GM12874 (cell line): ENCODE results near the gene RNF114.
A peak's percentile ranks its signal among the peaks of the same experiment; 100 is the strongest.

Experiments used
- TF ChIP-seq, protein P1 (sequence below): IDR thresholded peaks from 2 replicates; pipeline ENCODE4 v1.5.1; 2011; ENCODE audit warnings: low read depth, mild to moderate bottlenecking, control low read depth, low read length, moderate library complexity; ENCODE audit not compliant: insufficient read depth

The RNF114 gene

DNA sequence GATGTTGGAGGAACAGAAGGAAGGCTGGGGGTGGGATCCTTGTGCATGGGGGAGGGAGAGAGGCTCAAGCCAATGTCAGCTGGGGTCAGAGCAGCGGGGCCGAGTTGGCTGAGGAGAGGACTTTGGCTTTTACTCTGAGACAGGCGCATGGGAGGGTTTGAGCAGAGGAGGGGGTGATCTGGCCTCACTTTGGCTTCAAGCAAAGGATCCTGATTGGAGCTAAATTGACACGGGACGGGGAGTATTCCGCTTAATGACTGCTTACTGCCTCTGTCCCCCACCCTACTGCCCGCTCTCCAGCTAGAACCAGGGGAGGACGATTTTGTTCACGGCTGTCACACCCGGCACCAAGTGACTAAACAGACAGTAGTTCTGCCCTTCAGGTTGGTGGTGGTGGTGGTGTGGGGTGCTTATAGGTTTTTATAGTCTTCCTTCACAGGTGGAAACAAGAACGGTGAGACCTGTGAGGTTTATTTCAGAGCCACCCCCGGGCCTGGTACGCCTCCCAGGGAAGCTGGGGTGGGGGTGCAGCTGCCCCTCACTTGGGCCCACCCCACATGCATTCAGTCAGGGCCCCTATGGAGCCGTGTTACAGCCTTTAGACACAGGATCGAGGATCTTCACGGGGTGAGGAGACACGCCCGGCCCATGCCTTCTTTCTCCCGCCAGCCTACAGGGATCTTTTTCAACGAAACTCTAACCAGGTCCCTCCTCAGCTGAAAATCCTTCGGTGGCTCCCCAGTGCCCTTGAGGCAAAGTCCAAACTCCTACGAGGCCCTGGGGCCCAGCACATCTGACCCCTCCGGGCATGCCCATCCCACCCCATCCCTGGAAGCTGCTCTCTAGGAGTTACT, 45.2 kb downstream of the RNF114 start:
- TF ChIP-seq, protein P1, sequence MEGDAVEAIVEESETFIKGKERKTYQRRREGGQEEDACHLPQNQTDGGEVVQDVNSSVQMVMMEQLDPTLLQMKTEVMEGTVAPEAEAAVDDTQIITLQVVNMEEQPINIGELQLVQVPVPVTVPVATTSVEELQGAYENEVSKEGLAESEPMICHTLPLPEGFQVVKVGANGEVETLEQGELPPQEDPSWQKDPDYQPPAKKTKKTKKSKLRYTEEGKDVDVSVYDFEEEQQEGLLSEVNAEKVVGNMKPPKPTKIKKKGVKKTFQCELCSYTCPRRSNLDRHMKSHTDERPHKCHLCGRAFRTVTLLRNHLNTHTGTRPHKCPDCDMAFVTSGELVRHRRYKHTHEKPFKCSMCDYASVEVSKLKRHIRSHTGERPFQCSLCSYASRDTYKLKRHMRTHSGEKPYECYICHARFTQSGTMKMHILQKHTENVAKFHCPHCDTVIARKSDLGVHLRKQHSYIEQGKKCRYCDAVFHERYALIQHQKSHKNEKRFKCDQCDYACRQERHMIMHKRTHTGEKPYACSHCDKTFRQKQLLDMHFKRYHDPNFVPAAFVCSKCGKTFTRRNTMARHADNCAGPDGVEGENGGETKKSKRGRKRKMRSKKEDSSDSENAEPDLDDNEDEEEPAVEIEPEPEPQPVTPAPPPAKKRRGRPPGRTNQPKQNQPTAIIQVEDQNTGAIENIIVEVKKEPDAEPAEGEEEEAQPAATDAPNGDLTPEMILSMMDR = no peak

DNA sequence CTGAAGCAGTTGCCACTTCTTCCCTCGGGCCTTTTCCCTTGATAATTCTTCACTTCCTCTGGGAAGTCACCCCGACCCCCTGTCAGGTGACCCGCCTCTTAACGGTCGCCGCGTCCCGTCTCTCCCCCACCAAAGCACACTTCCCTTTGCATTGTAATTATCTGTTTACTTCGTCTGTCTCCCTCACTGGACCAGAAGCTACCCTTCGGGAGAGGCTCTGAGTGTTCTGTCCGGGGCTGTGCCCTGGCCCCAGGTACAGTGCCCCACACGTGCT, 45.8 kb downstream of the RNF114 start:
- TF ChIP-seq, protein P1 = no peak

DNA sequence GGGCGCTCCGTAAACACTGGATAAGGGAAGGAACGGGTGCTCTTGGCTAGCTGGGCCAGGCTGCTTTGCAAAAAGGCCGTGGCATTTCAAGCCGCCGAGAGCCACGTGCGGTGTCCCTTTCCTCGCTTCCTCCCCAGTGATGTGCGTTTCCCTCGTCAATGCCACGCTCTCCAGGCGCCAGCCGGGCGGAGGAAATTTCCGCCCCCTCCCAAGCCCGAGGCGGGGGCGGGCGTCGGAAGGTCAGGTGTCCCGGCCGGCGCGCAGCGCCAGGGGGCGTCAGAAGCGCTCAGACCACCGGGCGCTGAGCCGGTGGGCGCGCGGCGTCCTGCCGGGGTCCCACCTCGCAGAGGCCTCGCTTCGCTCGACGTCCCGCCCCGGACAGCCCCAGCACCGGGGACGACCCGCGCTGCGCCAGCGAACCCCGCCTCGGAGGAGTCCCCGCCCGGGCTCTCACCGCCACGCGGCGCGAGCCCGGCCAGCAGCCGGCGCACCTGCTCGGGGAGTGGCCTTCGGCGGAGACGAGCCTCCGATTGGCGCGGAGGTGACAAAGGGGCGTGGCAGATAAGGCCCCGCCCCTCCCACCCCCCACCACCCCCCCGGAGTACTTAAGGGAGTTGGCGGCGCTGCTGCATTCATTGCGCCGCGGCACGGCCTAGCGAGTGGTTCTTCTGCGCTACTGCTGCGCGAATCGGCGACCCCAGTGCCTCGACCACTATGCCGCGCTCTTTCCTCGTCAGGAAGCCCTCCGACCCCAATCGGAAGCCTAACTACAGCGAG, 46.3 kb downstream of the RNF114 start, which contains the start of gene SNAI1:
SNAI1 (plus strand) TSS at position 635 of the 777 bp plus-strand sequence; CDS start at position 715, 80 bp downstream.
- TF ChIP-seq, protein P1 = peak; percentile 66

DNA sequence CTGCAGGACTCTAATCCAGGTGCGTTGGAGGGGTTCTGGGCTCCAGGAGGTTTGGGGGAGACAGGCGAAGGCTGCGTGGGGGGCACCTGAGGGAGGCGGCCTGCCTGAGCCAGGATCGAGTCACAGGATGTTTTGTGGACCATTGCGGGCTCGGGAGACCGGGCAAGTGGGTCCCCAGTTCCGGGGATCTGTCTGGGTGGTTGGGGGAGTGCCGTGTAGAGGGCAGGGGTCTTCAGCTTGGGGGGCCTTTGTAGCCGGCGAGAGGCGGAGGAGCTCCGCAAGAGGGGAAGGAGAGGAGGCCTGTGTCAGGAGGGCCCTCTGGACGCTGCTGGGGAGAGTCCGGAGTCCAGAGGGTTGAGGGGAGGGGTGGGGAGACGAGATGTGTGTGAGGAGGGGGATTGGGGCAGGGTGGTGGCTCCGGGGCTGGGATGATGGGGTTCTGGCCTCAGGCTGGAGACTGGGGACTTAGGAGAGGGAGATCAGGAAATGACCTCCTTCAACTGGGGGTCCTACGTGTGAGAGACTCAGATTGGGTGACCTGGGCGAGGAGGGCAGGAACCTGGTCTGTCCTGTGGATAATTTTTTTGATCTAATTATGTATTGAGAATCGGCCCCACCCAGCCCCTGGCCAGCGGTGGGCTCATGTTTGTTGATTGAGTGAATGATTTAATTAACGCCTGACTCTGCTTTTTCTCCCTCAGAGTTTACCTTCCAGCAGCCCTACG, 47.1 kb downstream of the RNF114 start:
- TF ChIP-seq, protein P1 = no peak

DNA sequence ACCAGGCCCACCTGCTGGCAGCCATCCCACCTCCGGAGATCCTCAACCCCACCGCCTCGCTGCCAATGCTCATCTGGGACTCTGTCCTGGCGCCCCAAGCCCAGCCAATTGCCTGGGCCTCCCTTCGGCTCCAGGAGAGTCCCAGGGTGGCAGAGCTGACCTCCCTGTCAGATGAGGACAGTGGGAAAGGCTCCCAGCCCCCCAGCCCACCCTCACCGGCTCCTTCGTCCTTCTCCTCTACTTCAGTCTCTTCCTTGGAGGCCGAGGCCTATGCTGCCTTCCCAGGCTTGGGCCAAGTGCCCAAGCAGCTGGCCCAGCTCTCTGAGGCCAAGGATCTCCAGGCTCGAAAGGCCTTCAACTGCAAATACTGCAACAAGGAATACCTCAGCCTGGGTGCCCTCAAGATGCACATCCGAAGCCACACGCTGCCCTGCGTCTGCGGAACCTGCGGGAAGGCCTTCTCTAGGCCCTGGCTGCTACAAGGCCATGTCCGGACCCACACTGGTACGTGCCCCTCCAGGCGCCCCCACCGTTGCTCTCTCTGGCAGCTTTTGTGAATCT, 47.7 kb downstream of the RNF114 start:
- TF ChIP-seq, protein P1 = no peak

DNA sequence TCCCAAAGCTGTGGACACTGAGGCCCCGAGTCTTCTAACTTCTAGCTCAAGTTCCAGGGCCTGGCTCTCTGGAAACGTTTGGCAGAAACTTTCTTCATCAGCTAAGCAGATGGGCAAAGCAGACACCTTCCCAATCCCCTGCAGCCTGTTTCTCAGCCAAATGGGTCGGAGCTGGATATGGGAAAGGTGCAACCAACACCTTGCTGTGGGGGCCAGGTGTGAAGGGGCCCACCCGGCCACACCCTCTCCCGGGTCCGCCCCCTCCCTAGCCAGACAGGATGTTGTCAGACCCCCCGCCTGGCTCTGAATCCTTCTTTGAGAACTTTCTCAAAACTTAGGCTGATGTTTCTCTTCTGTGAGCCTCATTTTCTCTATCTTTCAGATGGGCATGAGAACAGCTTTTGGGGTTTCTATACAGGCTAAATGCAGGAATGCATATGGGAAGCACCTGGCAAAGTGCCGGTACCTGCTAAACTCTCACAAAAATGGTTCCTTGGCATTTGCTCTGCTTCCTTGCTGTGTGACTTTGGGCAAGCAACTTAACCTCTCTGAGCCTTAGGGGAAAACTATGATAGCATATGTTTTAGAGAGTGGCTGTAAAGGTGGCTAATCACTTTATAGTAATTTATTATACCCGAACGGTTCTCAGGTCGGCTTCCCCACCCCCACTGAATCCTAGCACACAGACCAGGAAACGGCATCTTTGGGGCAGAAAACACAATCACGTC, 48.4 kb downstream of the RNF114 start:
- TF ChIP-seq, protein P1 = no peak

DNA sequence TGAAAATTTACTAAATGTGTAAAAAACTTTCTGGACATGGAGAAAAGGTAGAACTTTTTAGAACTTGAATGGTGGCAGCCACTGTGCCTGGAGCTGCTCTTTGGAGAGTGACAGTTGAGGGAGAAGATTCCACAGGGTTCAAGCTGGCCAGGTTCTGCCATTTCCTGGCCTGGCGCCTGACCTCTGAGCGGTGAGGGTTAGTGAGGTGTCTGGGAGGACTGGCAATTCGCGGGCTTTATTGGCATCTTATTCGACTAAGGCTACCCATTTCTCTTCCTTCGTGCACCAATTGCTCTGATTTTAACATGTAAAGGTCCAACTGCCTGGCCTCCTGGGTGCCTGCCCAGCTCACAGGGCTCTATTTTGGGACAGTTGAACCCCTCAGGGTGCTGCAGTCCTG, 49.0 kb downstream of the RNF114 start:
- TF ChIP-seq, protein P1 = no peak
